Stimulated activated CD4-positive, alpha-beta T cell treated with anti-CD3 and anti-CD28 coated beads, Interleukin-2, amount 100 ng/mL, for 24 hours (primary cell): ENCODE results near the gene P2RX5.

Experiments
- DNase-seq, 2 donors: peaks; one replicate each; pipeline ENCODE4 v3.0.0-alpha.2; 2020

Gene P2RX5

DNA sequence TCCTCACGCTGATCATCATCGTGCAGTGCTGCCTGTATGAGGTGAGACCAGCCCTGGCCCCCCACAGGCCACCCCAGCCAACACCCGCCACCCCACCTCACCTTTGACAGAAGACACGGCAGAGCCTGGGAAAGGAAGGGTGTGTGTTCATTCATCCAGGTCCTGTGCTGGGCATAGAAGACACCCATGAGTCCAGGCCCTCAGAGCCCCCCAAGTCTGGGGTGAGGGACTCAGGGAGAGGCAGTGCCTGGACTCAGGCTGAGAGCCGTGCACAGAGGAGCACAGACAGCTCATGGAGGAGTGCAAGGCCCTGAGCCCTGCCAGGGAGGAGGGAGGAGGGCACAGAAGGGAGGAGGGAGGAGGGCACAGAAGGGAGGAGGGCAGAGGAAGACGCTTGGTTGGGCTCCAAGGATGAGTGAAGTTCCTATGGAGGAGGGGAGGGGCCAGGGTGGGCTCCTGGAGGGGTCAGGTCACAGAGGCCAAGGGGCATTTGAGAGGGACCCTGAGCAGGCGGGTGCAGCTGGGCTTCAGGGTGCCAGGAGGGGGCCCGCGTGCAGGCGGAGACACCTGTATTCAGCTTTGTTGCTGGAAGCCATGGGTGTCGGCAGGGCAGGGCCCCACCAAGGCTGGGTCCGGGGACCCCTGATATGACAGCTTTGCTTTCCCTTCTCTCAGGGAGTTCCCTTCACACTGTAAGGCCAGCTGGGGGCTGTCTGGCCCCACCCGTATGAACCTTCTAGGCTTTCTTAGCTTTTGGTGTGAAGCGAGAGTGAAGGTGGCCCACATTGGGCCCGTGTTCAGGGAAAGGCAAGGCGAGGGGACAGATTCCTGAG is 39.0 kb downstream of the P2RX5 start:
- DNase-seq, result no peak

- no peak for DNase-seq
Observed at GRCh38 chr17:3656353-3656752, 39.6 kb downstream of the P2RX5 start.

GRCh38 chr17:3655766-3656165 is 40.2 kb downstream of the P2RX5 start:
- DNase-seq, result no peak

- DNase-seq, result peak; percentile 49 to 61
Observed at GRCh38 chr17:3647769-3648555, 48.0 kb downstream of the P2RX5 start.

- DNase-seq, result no peak
Observed at GRCh38 chr17:3647251-3647650, 48.7 kb downstream of the P2RX5 start.

DNA sequence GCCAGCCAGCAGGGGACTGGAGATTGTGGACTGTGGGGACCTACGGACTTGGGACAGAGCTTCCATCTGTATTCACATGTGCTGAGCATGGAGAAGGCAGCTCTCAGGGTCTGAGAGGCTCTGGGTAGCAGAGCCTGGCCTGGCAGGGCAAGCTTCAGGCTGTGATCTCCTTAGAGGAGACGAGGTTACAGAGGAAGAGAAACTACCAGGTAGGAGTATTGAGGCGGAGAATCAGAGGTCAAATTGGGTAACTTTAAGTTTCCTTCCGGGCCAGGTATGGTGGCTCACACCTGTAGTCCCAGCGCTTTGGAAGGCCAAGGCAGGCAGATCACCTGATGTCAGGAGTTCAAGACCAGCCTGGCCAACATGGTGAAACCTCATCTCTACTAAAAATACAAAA is 50.6 kb downstream of the P2RX5 start:
- DNase-seq, result no peak

- peak in 1 of 2 donors; percentile 29 for DNase-seq
Observed at GRCh38 chr17:3643889-3644349, 52.0 kb downstream of the P2RX5 start.

- DNase-seq, result no peak
Observed at GRCh38 chr17:3641717-3642486, 54.1 kb downstream of the P2RX5 start.

DNA sequence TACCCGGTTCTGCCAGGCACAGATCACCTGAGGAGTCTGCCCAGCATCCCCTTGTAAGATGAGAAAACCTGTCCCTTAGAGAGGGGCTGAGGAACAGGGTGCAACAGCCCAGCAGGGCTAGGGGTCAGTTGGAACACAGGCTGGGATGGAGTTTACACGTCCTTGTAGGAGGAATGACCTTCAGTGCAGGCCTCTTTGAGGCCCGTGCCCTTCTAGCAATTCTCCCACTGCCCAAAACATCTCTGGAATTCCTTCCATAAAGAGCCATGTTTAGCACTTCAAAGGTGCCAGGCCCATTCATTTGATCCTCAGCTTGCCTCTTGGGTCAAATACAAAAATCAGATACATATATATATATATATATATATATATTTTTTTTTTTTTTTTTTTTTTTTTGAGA is 54.9 kb downstream of the P2RX5 start:
- no peak for DNase-seq

GRCh38 chr17:3639981-3640596 is 55.9 kb downstream of the P2RX5 start:
- DNase-seq, result peak in 1 of 2 donors; percentile 52

- no peak for DNase-seq
Observed at GRCh38 chr17:3636908-3637373, 59.0 kb downstream of the P2RX5 start.

DNA sequence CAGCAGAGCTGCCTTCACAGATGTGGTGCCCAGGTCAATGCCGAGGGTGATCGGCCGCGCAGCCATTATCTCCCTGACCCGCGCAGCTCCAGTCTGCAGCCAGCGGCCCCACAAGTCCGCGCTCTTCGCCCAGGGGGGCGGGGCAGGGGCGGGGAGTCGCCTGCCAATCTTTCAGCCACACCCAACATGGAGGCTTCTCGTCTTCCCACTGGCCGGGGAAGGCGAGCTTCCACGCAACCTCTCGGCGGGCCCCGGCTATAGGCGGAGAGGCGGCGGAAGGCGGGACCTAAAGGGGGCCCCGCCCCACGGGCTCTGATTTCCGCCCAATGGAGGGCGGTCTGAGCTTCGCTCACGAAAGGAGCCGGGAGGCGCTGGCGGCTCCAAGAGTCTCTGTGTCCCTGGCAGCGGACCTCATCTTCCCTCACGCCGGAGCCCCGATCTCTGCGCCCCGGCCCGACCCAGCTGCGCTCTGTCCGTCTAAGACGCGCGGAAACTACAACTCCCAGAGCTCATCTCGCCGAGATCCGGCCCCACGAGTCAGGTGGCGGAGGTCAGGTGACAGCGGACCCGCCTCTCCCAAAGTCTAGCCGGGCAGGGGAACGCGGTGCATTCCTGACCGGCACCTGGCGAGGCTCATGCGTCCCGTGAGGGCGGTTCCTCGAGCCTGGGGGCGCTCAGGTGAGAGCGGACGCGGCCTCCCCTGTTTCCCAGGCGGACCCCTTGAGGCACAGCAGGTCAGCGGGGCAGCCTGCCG is 59.6 kb downstream of the P2RX5 start, which contains the start of the genes CTNS and SHPK:
CTNS (plus strand) TSS at position 607 of the 754 bp plus-strand sequence. CDS start 3,447 bp downstream, outside the sequence.
SHPK (minus strand) TSS at position 97 of the 754 bp plus-strand sequence; CDS start at position 66, 31 bp downstream.
- DNase-seq, result peak; percentile 95 to 96

- DNase-seq, result no peak
Observed at GRCh38 chr17:3635474-3636153, 60.3 kb downstream of the P2RX5 start.

- DNase-seq, result no peak
Observed at GRCh38 chr17:3632287-3632686, 63.7 kb downstream of the P2RX5 start.

- DNase-seq, result no peak
Observed at GRCh38 chr17:3630781-3631180, 65.2 kb downstream of the P2RX5 start.

- DNase-seq, result no peak
Observed at GRCh38 chr17:3627769-3628167, 68.2 kb downstream of the P2RX5 start.

DNA sequence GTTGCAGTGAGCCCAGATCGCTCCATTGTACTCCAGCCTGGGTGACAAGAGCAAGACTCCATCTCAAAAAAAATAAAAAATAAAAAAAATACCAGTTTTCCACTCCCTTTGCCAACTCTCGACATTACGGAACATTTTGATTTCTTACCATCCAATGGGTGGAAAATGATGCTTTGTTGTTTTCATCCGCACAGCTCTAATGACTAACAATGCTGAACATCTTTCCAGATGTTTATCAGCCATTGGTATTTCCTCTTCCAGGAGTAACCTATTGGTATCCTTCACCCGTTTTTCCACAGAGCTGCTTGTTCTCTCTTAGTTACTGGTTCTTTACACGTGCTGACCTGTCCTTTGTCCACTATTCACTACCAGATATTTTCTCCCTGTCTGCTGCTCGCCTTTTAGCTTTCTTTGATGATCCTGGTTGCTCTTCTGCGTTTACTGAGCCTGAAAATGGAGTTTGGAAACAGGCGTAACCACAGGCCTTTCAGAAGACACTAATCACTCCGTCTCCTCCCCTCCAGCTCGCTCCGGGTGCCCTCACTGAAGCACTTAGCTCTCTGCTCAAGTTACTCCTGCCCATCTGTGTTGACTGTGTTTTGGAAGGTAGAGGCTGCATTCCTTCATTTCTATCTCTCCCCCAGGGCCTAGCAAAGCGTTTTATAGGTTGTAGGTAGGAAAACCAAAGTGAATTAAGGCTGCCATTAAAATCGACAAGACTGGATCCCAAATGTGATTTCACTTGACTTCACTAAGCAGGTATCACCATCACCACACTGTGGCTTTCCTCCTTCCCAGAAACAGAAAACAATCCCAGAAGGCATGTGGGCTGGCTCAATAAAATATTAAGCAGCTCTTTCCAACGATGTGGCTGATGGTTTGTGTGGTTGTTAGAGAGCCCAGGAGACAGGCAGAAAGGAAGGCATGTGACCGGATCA is 68.9 kb downstream of the P2RX5 start:
- no peak for DNase-seq
